HG02885 (cell line): ENCODE measurements around the gene MYOCD.
"Not testable (repeated sequence)": the region's sequence is repeated elsewhere in the genome, so short reads cannot be mapped to it uniquely, and the experiment has no call there.

Experiments used
- ATAC-seq: cut with Tn5 transposase; IDR thresholded peaks from one replicate; pipeline ENCODE4 v1.9.1; 2021; ENCODE audit warnings: mild to moderate bottlenecking; ENCODE audit not compliant: unreplicated experiment, poor library complexity

The MYOCD gene

GRCh38 chr17:12665263-12666210, at the start of gene MYOCD:
TSS of gene MYOCD (plus strand) at chr17:12665890. CDS start at chr17:12666189, 299 bp downstream.
- no peak for ATAC-seq

- ATAC-seq: no peak
Measured at GRCh38 chr17:12616161-12616560, 49.5 kb upstream of the MYOCD start.

DNA sequence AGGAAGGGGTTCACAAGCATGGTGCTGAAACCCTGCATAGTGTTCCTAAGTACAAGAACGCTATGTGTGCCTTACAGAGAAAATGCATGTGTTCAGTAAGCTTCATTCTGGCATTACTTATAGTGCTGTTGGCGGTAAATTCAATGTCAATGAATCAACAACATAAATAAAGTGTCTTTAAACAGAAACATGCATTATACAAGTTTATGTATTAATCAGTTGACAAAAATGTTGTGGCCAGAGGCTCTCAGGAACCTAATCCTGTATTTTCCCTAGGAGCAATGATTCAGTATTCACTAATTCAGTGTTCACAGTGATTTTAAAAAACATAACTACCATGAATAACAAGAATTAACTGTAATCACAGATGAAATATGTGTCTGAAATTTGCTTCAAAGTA, 47.1 kb upstream of the MYOCD start:
- no peak for ATAC-seq

DNA sequence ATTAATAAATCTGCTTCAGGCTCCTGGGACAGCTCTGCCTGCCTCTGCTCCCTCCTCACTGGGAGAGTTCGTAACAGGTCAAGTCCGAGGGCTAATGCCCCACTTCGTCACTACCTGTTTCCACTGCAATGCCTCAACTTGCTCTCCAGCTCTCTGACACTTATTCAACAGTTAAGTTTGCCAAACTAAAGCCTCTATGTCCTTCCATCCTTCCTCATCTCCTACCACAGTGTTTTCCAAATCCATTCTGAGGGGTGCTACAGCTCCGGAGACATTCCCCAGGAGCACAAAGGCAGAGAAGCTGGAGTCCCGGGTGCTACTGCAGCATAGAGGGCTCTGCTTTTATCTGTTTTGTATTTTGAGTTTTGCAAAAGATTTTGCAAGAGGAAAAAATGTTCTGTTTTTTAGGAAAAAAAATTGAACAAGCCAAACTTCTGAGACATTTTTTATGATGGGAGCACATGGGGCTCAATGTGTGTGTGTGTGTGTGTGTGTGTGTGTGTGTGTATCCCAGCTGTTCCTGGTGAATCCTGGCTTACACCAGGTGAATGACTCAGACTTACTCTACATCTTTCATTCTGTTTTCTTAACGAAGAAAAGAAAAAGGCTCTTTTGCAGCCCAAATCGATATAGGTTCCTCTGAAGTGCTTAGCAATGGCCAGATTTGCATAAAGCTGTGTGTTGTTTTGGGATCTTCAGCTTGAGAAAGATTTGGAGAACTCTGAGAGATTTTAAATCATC, 46.1 kb upstream of the MYOCD start:
- no peak for ATAC-seq

GRCh38 chr17:12620200-12620720, 45.4 kb upstream of the MYOCD start:
- no peak for ATAC-seq

- no peak for ATAC-seq
Measured at GRCh38 chr17:12622726-12623125, 43.0 kb upstream of the MYOCD start.

DNA sequence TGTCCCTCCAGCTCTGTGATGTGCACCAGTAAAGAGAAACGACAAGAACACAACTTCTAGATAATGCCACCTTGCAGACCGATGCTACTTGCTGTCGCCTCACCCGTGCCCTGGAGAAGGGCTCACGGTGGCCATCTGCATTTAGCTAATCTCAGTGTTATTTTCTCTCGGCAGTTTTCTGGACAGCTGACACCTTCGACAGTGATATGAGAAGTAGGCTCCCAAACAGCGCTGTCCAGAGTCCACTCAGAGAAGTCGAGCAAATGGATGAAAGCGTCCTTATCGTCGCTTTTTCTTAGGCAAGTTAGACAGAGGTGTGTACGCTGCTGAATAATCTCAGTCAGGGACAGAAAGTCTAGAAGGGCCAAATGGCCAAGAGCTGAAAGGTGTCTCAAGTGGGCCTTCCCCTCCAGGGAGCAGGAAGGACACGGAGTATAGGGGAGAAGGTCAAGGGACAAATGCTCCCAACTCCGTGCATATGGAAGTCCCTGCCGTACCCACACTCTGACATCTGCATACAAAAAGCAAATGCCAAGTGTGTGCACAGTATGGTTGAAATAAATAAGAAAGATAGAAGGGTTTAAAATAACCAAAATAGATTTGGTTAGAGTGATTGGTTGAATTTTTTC, 42.4 kb upstream of the MYOCD start:
- no peak for ATAC-seq

GRCh38 chr17:12624211-12624610, 41.5 kb upstream of the MYOCD start:
- no peak for ATAC-seq

GRCh38 chr17:12625092-12625491, 40.6 kb upstream of the MYOCD start:
- no peak for ATAC-seq

DNA sequence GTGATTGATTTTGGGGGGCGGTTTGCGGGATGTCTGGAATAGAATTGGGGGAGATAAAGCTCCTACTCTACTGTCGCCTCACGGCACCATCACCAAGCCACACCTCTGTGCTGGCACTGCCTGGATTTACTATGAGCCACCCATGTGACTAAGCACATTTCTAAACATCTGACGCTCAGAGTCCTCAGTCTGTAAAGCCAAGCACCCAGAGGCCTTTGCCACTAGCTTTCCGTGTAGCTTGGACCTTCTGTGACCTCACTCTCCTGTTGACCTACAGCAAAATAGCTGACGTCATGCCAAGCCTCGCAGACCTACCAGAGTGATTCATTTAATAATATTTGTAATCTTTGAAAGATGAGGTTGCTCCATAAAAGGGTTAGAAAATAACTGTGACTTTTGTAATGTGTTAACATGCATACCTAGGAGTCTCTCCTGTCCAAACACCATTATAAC, 38.5 kb upstream of the MYOCD start:
- no peak for ATAC-seq

DNA sequence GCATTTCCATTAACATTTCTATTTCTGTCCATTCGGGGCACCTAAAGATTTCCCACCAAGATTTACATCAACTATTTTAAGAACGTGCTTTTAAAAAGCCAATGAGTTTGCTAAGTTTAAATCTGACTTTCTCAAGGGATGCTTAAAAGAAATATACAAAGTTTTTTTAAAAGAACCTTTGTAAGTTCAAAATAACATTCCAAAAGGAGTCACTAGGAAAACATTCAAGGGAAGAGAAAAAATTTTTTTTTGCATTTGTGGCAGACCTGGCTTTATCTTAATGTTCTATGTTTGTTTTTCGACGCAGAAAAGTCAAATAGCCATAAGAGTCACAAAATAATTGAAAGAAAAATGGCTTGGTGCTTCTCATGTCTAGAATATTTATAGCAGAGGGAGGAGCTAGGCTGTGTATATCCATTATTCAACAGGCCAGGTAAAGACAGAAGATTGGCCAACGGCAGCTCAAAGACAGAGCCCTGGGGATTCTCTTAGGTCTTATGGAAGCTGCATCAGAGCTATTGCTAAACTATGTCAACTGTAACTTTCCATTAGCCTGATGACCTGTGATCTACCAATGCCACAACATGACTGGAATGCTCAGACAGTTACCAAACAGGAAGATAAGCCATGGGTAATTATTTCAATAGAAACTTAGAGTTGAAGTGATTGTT, 37.8 kb upstream of the MYOCD start:
- ATAC-seq: no peak

GRCh38 chr17:12631076-12631475, 34.6 kb upstream of the MYOCD start:
- no peak for ATAC-seq

DNA sequence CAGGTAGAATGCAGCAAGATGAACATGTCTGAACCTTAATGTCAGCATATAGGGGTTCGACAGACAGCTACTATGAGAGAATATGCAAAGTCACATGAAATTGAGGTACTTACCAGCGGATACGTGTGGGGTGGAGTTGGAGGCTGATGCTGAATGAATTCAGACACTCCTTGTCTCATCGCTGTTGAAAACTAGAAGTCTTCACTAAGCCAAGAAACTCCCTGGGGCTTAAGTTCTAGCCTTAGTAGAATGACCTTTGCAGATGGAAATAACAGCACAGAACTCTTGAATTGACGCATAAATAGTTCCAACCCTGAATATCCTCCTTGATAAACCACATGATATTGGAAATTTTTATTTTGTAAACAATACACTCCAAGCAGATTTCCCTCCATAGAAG, 32.9 kb upstream of the MYOCD start:
- no peak for ATAC-seq

DNA sequence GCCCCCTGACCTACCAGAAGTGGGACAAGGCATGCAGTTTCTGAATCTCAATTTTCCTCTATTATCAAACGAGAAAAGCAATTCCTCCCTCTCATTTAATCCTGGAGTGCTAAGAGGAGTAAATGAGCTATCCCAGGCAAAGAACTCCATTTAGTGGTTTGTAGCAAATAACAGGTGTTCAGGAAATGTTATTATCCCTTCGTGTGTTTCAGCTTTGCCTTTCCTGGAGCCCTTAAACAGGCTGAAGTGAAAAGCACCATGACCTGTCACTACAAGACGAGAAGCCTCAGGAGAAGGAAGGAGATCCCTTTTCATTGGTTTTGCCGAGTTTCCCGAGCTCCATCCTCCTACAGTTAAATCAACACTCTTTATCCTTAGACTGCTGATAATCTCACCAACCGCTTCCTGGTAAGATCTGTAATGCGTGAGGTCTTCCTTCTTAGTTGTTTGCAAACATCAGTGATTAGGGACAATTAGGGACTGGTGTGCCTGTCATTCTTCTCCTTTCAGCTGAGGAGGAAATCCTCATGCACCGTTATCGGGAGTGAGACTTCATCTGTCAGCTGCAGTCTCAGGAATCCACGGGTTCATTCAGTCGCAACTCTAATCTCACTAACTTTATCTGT, 30.8 kb upstream of the MYOCD start:
- ATAC-seq: no peak

DNA sequence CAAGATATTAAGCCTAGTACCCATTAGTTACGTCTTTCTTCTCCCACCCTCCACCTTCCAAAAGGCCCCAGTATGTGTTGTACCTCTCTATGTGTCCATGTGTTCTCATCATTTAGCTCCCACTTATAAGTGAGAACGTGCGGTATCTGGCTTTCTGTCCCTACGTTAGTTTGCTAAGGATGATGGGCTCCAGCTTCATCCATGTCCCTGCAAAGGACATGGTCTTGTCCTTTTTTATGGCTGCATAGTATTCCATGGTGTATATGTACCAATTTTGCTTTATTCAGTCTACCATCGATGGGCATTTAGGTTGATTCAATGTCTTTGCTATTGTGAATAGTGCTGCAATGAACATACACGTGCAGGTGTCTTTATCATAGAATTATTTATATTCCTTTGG, 29.7 kb upstream of the MYOCD start:
- ATAC-seq: not testable (repeated sequence)

DNA sequence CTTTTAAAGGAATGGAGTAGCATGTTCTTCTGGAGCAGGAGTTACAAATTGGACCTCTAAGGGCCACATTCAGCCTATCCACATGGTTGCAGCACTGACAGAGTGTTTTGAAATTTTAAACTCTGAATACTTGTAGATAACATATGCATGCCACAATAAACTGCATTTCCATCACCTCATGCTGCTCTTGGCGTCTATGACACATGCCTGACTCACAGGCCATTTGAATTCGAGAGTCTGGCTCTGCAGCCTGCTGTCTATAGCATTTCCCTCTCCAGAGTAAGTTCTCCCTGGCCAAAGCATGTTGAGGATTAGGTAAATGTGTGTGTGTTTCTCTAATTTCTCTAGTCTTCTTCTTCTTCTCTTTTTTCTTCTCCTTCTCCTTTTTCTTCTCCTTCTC, 28.7 kb upstream of the MYOCD start:
- ATAC-seq: no peak

DNA sequence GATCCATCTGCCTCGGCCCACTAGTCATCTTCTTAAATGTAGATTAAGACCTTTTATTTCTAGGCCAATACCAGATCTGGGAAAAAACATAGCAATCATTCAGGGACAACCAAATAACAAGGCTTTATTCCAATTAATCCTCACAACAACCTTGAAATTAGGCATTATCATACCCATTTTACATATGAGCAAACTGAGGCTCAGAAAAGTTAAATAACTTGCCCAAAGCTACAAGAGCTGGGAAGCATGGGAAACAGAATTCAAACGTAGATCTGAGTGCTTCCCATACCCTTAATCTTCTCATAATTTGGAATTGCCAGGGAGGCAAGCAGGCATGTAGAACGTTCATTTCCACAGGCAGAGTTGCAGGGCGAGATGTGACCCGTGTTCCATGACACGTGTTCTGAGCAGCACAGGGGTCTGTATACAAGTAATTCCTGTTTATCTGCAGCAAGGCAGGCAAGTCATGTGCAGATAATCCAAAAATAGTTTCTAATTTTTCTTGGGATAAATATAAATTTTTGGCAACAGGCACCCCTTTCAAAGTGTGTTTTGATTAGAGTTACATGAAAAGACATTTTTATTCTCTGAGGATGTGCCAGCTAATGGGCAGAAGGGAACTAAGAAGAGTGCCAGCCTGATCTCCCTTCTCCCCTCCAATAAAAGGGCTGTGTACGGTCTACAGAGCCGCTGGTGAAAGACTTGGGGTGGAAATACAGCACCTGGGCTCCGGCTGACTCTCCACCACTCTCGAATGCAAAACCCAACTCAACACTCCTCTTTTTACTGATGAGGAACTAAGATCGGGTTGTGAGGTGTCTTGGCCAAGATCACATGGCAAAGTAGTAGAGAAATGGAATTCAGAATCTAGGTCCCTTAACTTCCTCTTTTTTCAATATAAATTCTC, 27.7 kb upstream of the MYOCD start:
- no peak for ATAC-seq

GRCh38 chr17:12640364-12640763, 25.3 kb upstream of the MYOCD start:
- ATAC-seq: no peak

- ATAC-seq: no peak
Measured at GRCh38 chr17:12641084-12641483, 24.6 kb upstream of the MYOCD start.
